ENCODE results near the gene SLC6A13. TPM values are rescaled to one million over a fixed set of nuclear protein-coding genes. Genes with fewer than 3 reads are reported as not detected.

SLC6A13 gene
- total and polyA plus RNA-seq, 2 of the 13 experiments (the other 11 are each of a cell fraction or from before 2014, with no cell fraction given): 0.05 to 0.15 TPM

DNA sequence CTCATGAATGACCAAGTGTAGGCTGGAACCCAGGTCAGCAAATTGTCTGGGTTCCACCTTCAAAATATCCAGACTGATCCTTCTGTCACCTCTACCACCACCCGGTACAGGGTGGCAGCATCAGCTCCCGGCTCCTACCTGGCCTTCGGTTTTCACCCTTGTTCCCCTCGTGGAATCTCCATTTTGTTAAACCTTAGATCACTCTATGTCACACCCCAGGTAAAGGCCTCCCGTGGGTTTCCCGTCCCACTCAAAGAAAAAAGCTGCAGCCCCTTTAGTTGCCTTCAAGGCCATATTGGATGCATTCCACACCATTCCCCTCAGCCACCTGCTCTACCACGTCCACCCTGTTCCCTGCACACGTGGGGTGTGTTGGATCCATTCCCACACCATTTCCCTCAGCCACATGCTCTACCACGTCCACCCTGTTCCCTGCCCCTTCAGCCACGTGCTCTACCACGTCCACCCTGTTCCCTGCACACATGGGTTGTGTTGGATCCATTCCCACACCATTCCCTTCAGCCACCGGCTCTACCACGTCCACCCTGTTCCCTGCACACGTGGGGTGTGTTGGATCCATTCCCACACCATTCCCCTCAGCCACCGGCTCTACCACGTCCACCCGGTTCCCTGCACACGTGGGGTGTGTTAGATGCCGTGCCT, 23.8 kb downstream of the SLC6A13 start:
- no peak for FAIRE-seq
- DNase-seq (ENCODE audit: low spot score): no peak
- no peak overlapping the region for H3K27ac ChIP-seq (ENCODE audit: extremely low read length, insufficient read depth, low read length)
- 88% methylated on average over 19 of the region's 19 CpGs for WGBS (ENCODE audit: low lambda C conversion rate)
- intact Hi-C loops (cut with micrococcal nuclease; ENCODE audit: unreplicated experiment) (no loop called here), in situ Hi-C loops (cut with HindIII; ENCODE audit: extremely low pct_ligation_motif_present, low pct_unique_long_range_greater_than_20kb) (no loop called here)
- H2AFZ ChIP-seq (ENCODE audit: low read length): no peak overlapping the region
- no peak overlapping the region for H3K4me3 ChIP-seq (replicated peaks in 1 of 3; ENCODE audit: insufficient read depth in 1 of 3, low read depth in 2 of 3, low read length in 3 of 3)
- CTCF ChIA-PET (ENCODE audit: low intra/inter-chr PET ratio, low total read pairs): no interaction called here
- no peaks in the 10 kb centered on the region for H3K36me3 ChIP-seq (replicated peaks in 1 of 2; ENCODE audit: control insufficient read depth in 1 of 2, insufficient read depth in 2 of 2, low read length in 2 of 2)
- H3K9ac ChIP-seq (ENCODE audit: insufficient read depth, low read depth, low read length): no peak overlapping the region
- BruUV-seq (replicated peaks): no TSS peak
- POLR2A ChIA-PET: no interaction called here
- peaks cover 29% of the 10 kb centered on the region for H3K4me1 ChIP-seq (ENCODE audit: insufficient read depth, low read length)
- no peak for ATAC-seq
- TF ChIP-seq GATAD2A (CRISPR knock-in tag; IDR thresholded peaks at IDR 0.05): no peak
- no peak for TF ChIP-seq ZNF678 (CRISPR knock-in tag; IDR thresholded peaks at IDR 0.05)
- TF ChIP-seq HNRNPK (IDR thresholded peaks at IDR 0.05; ENCODE audit: low read depth, low read length, poor library complexity, severe bottlenecking): no peak
- no peak for TF ChIP-seq ZIK1 (CRISPR knock-in tag; IDR thresholded peaks at IDR 0.05; ENCODE audit: borderline replicate concordance, low read depth)
- TF ChIP-seq, protein P1, sequence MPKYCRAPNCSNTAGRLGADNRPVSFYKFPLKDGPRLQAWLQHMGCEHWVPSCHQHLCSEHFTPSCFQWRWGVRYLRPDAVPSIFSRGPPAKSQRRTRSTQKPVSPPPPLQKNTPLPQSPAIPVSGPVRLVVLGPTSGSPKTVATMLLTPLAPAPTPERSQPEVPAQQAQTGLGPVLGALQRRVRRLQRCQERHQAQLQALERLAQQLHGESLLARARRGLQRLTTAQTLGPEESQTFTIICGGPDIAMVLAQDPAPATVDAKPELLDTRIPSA (CRISPR knock-in tag; IDR thresholded peaks at IDR 0.05; ENCODE audit: borderline replicate concordance): no peak
- no peak for TF ChIP-seq HNRNPUL1 (IDR thresholded peaks at IDR 0.05; ENCODE audit: low read depth, low read length)
- TF ChIP-seq ZNF546 (CRISPR knock-in tag; conservative IDR thresholded peaks at IDR 0.05): no peak
- no peak for TF ChIP-seq EED (CRISPR knock-in tag; IDR thresholded peaks at IDR 0.05)
- TF ChIP-seq LCORL (IDR thresholded peaks at IDR 0.05): no peak
- TF ChIP-seq LCORL (CRISPR knock-in tag; IDR thresholded peaks at IDR 0.05): no peak
- no peak for TF ChIP-seq RFXANK (CRISPR knock-in tag; IDR thresholded peaks at IDR 0.05)
- peaks cover 4% of the 10 kb centered on the region; the same call in 1 of the 2 replicates for H3K9me3 ChIP-seq (ENCODE audit: low read length)
- H3K79me2 ChIP-seq (ENCODE audit: insufficient read depth, low read length): no peaks in the 10 kb centered on the region
- H4K20me1 ChIP-seq (ENCODE audit: insufficient read depth, low read length): no peaks in the 10 kb centered on the region
- H3K27me3 ChIP-seq (ENCODE audit: control insufficient read depth in 1 of 2, insufficient read depth in 2 of 2, low read length in 2 of 2): no peaks in the 10 kb centered on the region
- H3K4me2 ChIP-seq (ENCODE audit: low read depth, low read length): no peak overlapping the region
